OCI-M1 (cell line): ENCODE results near the gene TMC8.

Source experiments
- DNase-seq: peaks from one replicate; lab custom pipeline; 2025; lab: John Stamatoyannopoulos, UW

Gene TMC8, protein sequence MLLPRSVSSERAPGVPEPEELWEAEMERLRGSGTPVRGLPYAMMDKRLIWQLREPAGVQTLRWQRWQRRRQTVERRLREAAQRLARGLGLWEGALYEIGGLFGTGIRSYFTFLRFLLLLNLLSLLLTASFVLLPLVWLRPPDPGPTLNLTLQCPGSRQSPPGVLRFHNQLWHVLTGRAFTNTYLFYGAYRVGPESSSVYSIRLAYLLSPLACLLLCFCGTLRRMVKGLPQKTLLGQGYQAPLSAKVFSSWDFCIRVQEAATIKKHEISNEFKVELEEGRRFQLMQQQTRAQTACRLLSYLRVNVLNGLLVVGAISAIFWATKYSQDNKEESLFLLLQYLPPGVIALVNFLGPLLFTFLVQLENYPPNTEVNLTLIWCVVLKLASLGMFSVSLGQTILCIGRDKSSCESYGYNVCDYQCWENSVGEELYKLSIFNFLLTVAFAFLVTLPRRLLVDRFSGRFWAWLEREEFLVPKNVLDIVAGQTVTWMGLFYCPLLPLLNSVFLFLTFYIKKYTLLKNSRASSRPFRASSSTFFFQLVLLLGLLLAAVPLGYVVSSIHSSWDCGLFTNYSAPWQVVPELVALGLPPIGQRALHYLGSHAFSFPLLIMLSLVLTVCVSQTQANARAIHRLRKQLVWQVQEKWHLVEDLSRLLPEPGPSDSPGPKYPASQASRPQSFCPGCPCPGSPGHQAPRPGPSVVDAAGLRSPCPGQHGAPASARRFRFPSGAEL

DNA sequence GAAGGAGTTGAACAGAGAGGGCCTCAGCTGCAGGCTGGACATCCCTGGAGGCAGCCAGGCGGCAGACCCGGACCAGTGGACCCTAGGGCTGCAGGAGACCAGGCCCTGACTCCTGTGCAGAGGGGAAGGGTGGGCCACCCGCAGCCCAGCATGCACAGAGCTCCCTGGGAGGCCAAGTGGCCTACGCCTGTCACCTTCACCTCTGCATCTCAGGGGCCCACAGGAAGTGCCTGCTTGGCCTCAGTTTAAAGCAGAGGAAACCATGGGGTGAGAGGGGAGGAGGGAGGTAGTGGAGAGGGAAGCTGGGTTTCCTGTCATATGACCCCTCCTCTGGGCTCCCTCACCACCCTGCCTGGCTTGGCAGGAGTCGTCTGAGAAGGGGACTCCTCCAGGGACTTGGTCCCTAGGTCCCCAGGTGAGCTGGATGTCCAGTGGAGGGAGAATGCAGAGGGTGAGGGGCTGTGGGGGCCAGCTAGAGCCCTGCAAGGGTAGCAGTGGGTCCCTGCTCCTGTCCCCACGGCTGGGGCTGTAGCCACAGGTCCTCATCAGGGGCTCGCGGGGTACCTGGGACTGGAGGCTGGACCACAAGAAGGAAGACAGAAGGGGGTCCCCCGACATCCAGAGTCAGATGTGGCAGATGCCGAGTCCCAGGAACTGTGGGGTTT is at the start of gene TMC8:
Gene TMC8 (plus strand): TSS at position 335 of the 665 bp plus-strand sequence. CDS start 818 bp downstream, outside the sequence.
- peak; percentile 38 for DNase-seq

GRCh38 chr17:78081551-78081950 is 49.0 kb upstream of the TMC8 start:
- DNase-seq: no peak

- peak; percentile 64 for DNase-seq
These were observed 48.2 kb upstream of the TMC8 start for GRCh38 chr17:78082355-78082872.

- DNase-seq: no peak
These were observed 47.6 kb upstream of the TMC8 start for GRCh38 chr17:78082988-78083387.

DNA sequence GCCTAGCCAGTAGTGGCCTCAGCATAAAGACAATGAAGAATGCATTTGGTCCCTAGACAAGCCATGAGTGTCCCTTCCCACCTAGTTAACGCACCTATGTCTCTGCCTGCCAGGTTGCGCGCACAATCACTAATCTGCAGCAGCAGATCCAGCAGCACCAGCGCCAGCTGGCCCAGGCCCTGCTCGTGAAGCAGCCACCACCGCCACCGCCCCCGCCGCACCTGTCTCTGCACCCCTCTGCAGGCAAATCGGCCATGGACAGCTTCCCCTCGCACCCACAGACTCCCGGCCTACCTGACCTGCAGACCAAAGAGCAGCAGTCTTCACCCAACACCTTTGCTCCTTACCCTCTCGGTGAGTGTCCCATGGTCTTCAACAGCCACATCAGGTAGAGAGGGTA is 43.8 kb upstream of the TMC8 start:
- DNase-seq: no peak

DNA sequence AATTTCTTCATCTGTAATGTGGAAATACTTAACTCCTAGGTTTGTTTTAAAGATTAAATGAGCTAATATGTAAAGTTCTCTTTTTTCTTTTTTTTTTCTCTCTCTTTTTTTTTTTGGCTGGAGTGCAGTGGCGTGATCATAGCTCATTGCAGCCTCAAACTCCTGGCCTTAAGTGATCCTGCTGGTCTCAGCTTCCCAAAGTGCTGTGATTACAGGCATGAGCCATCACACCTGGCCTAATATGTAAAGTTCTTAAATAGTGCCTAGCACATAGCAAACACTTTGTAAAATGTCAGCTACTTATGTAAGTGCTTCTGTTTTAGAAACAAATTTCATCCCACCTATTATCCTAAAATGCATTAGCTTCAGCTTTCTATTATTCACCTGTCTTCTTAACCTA is 42.0 kb upstream of the TMC8 start:
- no peak for DNase-seq

GRCh38 chr17:78089576-78090281 is 40.8 kb upstream of the TMC8 start:
- DNase-seq: peak; percentile 50

GRCh38 chr17:78092794-78093324 is 37.7 kb upstream of the TMC8 start:
- DNase-seq: no peak

DNA sequence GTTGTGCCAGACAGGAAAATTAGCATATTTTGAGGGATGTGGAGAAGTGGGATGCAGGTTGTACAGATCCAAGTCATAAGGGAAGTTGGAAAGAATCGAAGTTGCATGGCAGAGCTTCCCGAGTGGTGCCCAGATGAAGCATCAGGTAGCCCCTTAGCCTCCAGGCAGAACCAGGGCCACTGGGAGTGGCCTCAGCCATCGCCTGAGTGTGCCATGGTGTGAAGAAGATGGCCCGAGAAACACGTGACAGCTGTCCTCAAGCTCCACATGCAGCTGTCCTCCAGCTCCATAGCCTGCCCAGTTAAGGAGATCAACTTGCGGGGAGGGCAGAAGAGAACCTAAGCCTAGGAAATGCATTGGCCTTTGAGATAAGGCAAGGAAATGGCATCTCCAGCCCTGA is 35.5 kb upstream of the TMC8 start:
- DNase-seq: no peak

GRCh38 chr17:78096093-78096492 is 34.5 kb upstream of the TMC8 start:
- DNase-seq: no peak

DNA sequence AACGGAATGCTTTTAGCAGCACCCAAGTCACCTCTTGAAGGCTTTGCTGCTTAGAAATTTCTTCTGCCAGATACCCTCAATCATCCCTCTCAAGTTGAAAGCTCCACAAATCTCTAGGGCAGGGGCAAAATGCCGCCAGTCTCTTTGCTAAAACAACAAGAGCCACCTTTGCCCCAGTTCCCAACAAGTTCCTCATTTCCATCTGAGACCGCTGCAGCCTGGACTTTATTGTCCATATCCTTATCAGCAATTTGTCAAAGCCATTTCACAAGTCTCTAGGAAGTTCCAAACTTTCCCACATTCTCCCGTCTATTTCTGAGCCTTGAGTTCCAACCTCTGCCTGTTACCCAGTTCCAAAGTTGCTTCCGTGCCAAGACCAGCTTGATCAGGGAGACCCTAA is 29.5 kb upstream of the TMC8 start:
- peak; percentile 28 for DNase-seq

DNA sequence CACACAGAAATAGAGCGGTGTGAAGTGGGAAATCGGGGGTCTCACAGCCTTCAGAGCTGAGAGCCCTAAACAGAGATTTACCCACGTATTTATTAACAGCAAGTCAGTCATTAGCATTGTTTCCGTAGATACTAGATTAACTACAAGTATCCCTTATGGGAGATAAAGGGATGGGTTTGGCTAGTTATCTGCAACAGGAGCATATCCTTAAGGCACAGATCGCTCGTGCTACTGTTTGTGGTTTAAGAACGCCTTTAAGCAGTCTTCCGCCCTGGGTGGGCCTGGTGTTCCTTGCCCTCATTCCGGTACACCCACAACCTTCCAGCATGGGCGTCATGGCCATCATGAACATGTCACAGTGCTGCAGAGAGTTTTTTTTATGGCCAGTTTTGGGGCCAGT is 29.0 kb upstream of the TMC8 start:
- no peak for DNase-seq

GRCh38 chr17:78103311-78103710 is 27.3 kb upstream of the TMC8 start:
- DNase-seq: no peak

GRCh38 chr17:78104540-78104941 is 26.0 kb upstream of the TMC8 start:
- no peak for DNase-seq

- no peak for DNase-seq
These were observed 25.5 kb upstream of the TMC8 start for GRCh38 chr17:78105101-78105500.

GRCh38 chr17:78105551-78105950 is 25.0 kb upstream of the TMC8 start:
- DNase-seq: no peak

DNA sequence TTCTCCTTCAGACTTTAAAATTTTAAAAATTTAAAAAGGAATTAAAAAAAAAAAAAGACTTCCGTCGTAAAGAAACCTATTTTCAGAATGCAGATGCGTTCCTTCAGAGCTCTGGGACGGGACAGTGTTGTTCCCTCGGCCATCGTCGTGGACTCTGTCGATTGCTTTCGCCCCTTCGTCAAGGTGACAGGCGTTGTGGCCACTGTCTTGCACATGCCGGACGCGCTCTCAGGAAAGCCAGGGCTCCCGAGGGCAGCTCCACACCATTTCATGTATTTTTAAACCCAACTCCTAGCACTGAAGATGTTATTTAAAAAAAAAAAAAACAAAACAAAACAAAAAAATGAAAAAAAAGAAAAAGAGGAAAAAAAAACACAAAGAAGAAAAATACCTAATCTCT is 24.4 kb upstream of the TMC8 start:
- DNase-seq: no peak

DNA sequence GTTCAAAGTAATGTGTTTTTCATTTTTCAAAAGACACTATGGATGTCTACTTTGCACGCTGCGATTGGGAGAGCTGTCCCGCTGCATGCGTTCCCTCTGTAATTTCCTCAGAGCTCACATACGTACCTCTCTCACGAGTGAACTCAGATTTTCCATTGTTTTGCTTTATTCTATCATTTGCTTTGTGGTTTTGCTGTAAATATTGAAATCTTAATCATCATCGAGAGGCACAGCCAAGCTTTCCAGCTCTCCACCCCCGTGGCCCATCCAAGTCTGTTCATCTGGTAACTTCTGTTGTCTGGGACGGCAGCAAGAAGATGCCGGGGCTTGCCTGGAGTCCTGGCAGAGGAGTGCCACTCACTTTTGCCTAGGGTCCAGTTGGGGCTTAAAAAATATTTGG is 23.1 kb upstream of the TMC8 start:
- no peak for DNase-seq

- no peak for DNase-seq
These were observed 22.4 kb upstream of the TMC8 start for GRCh38 chr17:78107976-78108725.

DNA sequence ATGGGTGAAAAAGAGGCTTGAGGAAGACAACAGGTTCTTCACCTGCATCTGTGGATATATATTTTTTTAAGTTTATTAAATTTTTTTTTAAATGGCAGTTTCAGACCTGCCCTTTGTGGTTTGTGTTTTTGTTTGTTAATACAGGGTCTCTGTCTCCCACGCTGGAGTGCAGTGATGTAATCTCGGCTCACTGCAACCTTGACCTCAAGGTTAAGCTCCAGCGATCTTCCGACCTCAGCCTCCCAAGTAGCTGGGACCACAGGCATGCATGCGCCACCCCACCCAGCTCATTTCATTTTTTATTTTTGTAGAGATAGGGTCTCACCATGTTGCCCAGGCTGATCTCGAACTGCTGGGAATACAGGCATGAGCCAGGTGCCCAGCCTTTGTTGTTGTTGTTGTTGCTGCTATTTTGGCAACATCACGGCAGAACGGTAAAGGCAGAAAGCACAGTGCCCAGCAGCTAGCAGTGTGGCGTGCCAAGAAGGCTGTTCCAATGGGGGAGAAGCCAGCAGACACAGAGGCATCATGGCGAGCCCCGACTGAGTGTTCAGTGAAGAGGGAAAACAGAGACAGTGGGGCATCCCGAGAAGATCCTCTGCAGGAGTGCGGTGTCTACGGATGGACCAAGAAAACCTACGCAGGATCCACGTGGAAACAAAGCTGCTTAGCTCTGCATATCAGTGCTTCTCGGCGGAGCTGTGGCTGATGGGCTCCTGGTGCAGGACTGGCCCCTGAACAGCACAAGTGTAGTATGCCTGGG is 21.7 kb upstream of the TMC8 start:
- DNase-seq: no peak

DNA sequence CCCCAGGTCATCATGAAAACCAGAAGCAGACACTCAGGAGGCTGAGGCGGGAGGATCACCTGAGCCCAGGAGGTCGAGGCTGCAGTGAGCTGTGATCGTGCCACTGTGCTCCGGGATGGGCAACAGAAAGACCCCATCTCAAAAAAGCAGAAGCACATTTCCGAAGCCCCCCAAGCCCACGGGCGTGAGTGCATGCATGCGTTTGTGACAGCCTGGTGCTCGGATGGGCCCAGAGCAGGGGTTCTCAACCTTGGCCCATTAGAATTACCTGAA is 21.1 kb upstream of the TMC8 start:
- no peak for DNase-seq
